ENCODE results near the gene C1QTNF5. TPM values are rescaled to one million over a fixed set of nuclear protein-coding genes. Genes with fewer than 3 reads are reported as not detected.

C1QTNF5 gene
- total RNA-seq, 2 experiments from 2014 or later, result not detected

DNA sequence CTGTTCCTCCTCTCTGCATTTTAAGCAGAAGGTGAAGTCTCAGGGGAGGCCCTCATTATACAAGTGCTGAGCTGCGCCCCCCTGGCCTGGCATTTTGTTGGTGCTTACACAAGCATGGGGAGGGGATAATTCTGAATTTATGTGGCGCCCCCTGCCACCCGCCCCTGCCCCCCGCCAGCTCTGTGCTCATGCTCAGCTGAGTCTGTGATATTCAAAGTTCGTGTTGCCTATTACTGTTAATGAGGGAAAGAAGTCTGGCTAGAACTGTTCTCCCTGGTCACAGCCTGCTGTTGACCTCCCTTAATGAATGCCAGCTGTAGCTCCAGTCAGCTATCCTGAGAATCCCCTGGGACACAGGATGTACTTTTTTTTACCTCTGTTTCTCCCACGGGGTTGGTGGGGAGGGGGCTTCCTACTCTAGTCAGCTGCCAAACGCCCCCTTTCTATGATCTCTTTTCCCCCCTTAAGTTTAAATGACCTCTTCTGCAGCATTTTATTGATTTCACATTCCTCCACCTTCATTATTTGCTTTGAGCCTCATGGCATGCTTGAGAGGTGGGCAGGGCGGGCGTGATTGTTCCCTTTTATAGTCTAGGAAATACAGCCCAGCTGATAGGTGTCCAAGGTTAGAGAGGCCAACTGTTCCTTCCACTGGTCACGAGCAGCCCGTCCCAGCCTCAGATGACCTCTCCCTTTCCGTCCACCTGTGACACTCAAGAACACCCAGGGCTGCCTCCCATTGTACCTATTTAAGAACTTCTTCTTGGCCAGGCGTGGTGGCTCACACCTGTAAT lies 28.6 kb upstream of the C1QTNF5 start:
- Histone ChIP-seq H3K9me3 (ENCODE audit: low read length) (no peaks in the 10 kb centered on the region), H3K4me3 (ENCODE audit: low read depth, low read length, poor library complexity, severe bottlenecking) (no peak overlapping the region), H3K4me2 (ENCODE audit: low read length) (peak overlapping the region; percentile 61), H3K36me3 (ENCODE audit: insufficient read depth, low read length) (no peaks in the 10 kb centered on the region), H3K9me2 (ENCODE audit: insufficient read depth, low read length) (no peaks in the 10 kb centered on the region), H3K79me2 (ENCODE audit: insufficient read depth, low read depth, low read length) (no peaks in the 10 kb centered on the region; the same call in 1 of the 2 replicates), H3K4me1 (ENCODE audit: insufficient read depth, low read length, poor library complexity, severe bottlenecking) (peaks cover 93% of the 10 kb centered on the region), H4K20me1 (ENCODE audit: insufficient read depth, low read length) (no peaks in the 10 kb centered on the region), H2AFZ (ENCODE audit: low read length) (no peak overlapping the region), H3K27ac (ENCODE audit: low read depth, low read length, poor library complexity, severe bottlenecking) (peak overlapping the region; percentile 52)
- POLR2A ChIA-PET, result no interaction called here
- BruUV-seq (replicated peaks), result no TSS peak
- peak; percentile 34 for DNase-seq (ENCODE audit: low spot score)
- no peak for TF ChIP-seq EZH2phosphoT487 (IDR thresholded peaks at IDR 0.05; ENCODE audit: borderline replicate concordance, low read depth, low read length)
- TF ChIP-seq, protein P1, sequence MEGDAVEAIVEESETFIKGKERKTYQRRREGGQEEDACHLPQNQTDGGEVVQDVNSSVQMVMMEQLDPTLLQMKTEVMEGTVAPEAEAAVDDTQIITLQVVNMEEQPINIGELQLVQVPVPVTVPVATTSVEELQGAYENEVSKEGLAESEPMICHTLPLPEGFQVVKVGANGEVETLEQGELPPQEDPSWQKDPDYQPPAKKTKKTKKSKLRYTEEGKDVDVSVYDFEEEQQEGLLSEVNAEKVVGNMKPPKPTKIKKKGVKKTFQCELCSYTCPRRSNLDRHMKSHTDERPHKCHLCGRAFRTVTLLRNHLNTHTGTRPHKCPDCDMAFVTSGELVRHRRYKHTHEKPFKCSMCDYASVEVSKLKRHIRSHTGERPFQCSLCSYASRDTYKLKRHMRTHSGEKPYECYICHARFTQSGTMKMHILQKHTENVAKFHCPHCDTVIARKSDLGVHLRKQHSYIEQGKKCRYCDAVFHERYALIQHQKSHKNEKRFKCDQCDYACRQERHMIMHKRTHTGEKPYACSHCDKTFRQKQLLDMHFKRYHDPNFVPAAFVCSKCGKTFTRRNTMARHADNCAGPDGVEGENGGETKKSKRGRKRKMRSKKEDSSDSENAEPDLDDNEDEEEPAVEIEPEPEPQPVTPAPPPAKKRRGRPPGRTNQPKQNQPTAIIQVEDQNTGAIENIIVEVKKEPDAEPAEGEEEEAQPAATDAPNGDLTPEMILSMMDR (conservative IDR thresholded peaks at IDR 0.05; ENCODE audit: low read length), result peak; percentile 39; the same call in 1 of the 2 replicates
- CTCF ChIA-PET (ENCODE audit: unreplicated experiment), result interaction anchor here (0.6 to 1.3 kb wide), 4 partner anchors 11 to 359 kb away, joined by 4 to 5 read pairs (median 4); no protein-coding TSS in a partner anchor
- intact Hi-C loops (cut with micrococcal nuclease; ENCODE audit: unreplicated experiment), result no loop called here

- Histone ChIP-seq H3K4me3 (ENCODE audit: low read depth, low read length, poor library complexity, severe bottlenecking) (peak overlapping the region; percentile 20), H3K4me2 (ENCODE audit: low read length) (peak overlapping the region; percentile 61), H3K79me2 (ENCODE audit: insufficient read depth, low read depth, low read length) (peaks cover 4% of the 10 kb centered on the region), H3K9me3 (ENCODE audit: low read length) (no peaks in the 10 kb centered on the region), H2AFZ (ENCODE audit: low read length) (no peak overlapping the region), H3K27ac (ENCODE audit: low read depth, low read length, poor library complexity, severe bottlenecking) (peak overlapping the region; percentile 52), H3K4me1 (ENCODE audit: insufficient read depth, low read length, poor library complexity, severe bottlenecking) (peaks cover 85% of the 10 kb centered on the region), H3K36me3 (ENCODE audit: insufficient read depth, low read length) (no peaks in the 10 kb centered on the region), H4K20me1 (ENCODE audit: insufficient read depth, low read length) (no peaks in the 10 kb centered on the region), H3K9me2 (ENCODE audit: insufficient read depth, low read length) (no peaks in the 10 kb centered on the region)
- no peak for DNase-seq (ENCODE audit: low spot score)
- CTCF ChIA-PET (ENCODE audit: unreplicated experiment), result interaction anchor here (0.6 to 1.3 kb wide), 2 partner anchors 10 to 12 kb away, joined by 4 read pairs; no protein-coding TSS in a partner anchor
- TF ChIP-seq, protein P1 (conservative IDR thresholded peaks at IDR 0.05; ENCODE audit: low read length), result no peak
- TF ChIP-seq EZH2phosphoT487 (IDR thresholded peaks at IDR 0.05; ENCODE audit: borderline replicate concordance, low read depth, low read length), result no peak
- intact Hi-C loops (cut with micrococcal nuclease; ENCODE audit: unreplicated experiment), result no loop called here
- no TSS peak for BruUV-seq (replicated peaks)
- POLR2A ChIA-PET, result interaction anchor here (0.6 to 1.5 kb wide), 4 partner anchors 8 to 314 kb away, joined by 3 to 6 read pairs (median 4); no protein-coding TSS in a partner anchor
Measured at GRCh38 chr11:119368121-119369034, 27.7 kb upstream of the C1QTNF5 start.
